ENCODE measurements around the gene INPP5D. TPM values are rescaled to one million over a fixed set of nuclear protein-coding genes. Genes with fewer than 3 reads are reported as not detected.

The INPP5D gene
- total and polyA plus RNA-seq, 3 experiments from 2014 or later = 49.3 to 146 (median 51.0) TPM

GRCh38 chr2:233101816-233102215 lies 41.7 kb downstream of the INPP5D start:
- H3K4me3 Mint-ChIP-seq = peak overlapping the region in 3 of 7 donors; percentile 9 to 52 (median 44)

GRCh38 chr2:233105156-233105895 lies 45.2 kb downstream of the INPP5D start:
- H3K36me3 ChIP-seq (ENCODE audit: insufficient read depth, low read length) = no peaks in the 10 kb centered on the region
- H3K9me3 Mint-ChIP-seq = no peaks in the 10 kb centered on the region
- H3K27me3 ChIP-seq (ENCODE audit: insufficient read depth, low read length, poor library complexity, severe bottlenecking) = no peaks in the 10 kb centered on the region
- H3K4me1 Mint-ChIP-seq = peaks cover 77 to 86% (median 84%) of the 10 kb centered on the region in 3 donors
- DNase-seq = peak in 1 of 5 donors; percentile 36
- peaks cover 8 to 45% (median 10%) of the 10 kb centered on the region in 3 donors for H3K36me3 Mint-ChIP-seq
- POLR2A ChIA-PET = no interaction called here
- peaks cover 73% of the 10 kb centered on the region for H3K4me1 ChIP-seq (ENCODE audit: insufficient read depth, low read length)
- peaks cover 0 to 1% of the 10 kb centered on the region in 2 donors for H3K27me3 Mint-ChIP-seq
- no peak overlapping the region for H3K4me3 ChIP-seq (ENCODE audit: low read length)
- peak overlapping the region in 1 of 7 donors; percentile 5 for H3K4me3 Mint-ChIP-seq
- peak overlapping the region; percentile 55 to 94 (median 80) for H3K27ac Mint-ChIP-seq
- H3K9me3 ChIP-seq (ENCODE audit: low read length) = no peaks in the 10 kb centered on the region
- H3K27ac ChIP-seq (ENCODE audit: low read depth, low read length) = no peak overlapping the region
- CTCF ChIA-PET = interaction anchor here (4.1 kb wide), 1 partner anchor 51 kb away, joined by 12 read pairs; no protein-coding TSS in a partner anchor

More at GRCh38 chr2:233101816-233102215, 41.7 kb downstream of the INPP5D start:
- Mint-ChIP-seq H3K9me3 (no peaks in the 10 kb centered on the region), H3K4me1 (peaks cover 84 to 91% (median 91%) of the 10 kb centered on the region in 3 donors), H3K36me3 (peaks cover 13 to 53% (median 13%) of the 10 kb centered on the region in 3 donors), H3K27ac (peak overlapping the region in 7 of 8 donors; percentile 43 to 89 (median 65)), H3K27me3 (peaks cover 0 to 1% of the 10 kb centered on the region in 2 donors)
- Histone ChIP-seq H3K4me3 (ENCODE audit: low read length) (no peak overlapping the region), H3K27ac (ENCODE audit: low read depth, low read length) (no peak overlapping the region), H3K27me3 (ENCODE audit: insufficient read depth, low read length, poor library complexity, severe bottlenecking) (no peaks in the 10 kb centered on the region), H3K36me3 (ENCODE audit: insufficient read depth, low read length) (no peaks in the 10 kb centered on the region), H3K4me1 (ENCODE audit: insufficient read depth, low read length) (peaks cover 63% of the 10 kb centered on the region), H3K9me3 (ENCODE audit: low read length) (no peaks in the 10 kb centered on the region)
- ChIA-PET POLR2A (interaction anchor here (0.6 to 1.6 kb wide), 2 partner anchors 18 to 141 kb away, joined by 10 read pairs; no protein-coding TSS in a partner anchor), CTCF (interaction anchor here (2.2 to 5.2 kb wide), 3 partner anchors 10 to 47 kb away, joined by 6 to 34 read pairs (median 14); partner anchors contain the start of gene INPP5D)
- DNase-seq = no peak

GRCh38 chr2:233105930-233106329 lies 45.8 kb downstream of the INPP5D start:
- POLR2A ChIA-PET = interaction anchor here (0.8 kb wide), 1 partner anchor 45 kb away, joined by 3 read pairs; the partner anchor contains the start of gene INPP5D
- Histone ChIP-seq H3K27ac (ENCODE audit: low read depth, low read length) (no peak overlapping the region), H3K9me3 (ENCODE audit: low read length) (no peaks in the 10 kb centered on the region), H3K36me3 (ENCODE audit: insufficient read depth, low read length) (no peaks in the 10 kb centered on the region), H3K4me3 (ENCODE audit: low read length) (no peak overlapping the region), H3K27me3 (ENCODE audit: insufficient read depth, low read length, poor library complexity, severe bottlenecking) (no peaks in the 10 kb centered on the region), H3K4me1 (ENCODE audit: insufficient read depth, low read length) (peaks cover 69% of the 10 kb centered on the region)
- DNase-seq = no peak
- CTCF ChIA-PET = interaction anchor here (1.2 to 4.1 kb wide), 2 partner anchors 45 to 52 kb away, joined by 6 to 12 read pairs; partner anchors contain the start of gene INPP5D
- Mint-ChIP-seq H3K27ac (peak overlapping the region in 7 of 8 donors; percentile 2 to 87 (median 78)), H3K9me3 (no peaks in the 10 kb centered on the region), H3K4me1 (peaks cover 73 to 83% (median 82%) of the 10 kb centered on the region in 3 donors), H3K27me3 (peaks cover 0 to 1% of the 10 kb centered on the region in 2 donors), H3K4me3 (peak overlapping the region in 2 of 7 donors; percentile 3 to 5), H3K36me3 (peaks cover 5 to 43% (median 7%) of the 10 kb centered on the region in 3 donors)

- Mint-ChIP-seq H3K9me3 (no peaks in the 10 kb centered on the region), H3K36me3 (peaks cover 5 to 45% (median 7%) of the 10 kb centered on the region in 3 donors), H3K4me1 (peaks cover 73 to 86% (median 85%) of the 10 kb centered on the region in 3 donors), H3K4me3 (peak overlapping the region in 2 of 7 donors; percentile 3 to 54), H3K27ac (peak overlapping the region; percentile 53 to 96 (median 80)), H3K27me3 (peaks cover 0 to 1% of the 10 kb centered on the region in 2 donors)
- Histone ChIP-seq H3K4me1 (ENCODE audit: insufficient read depth, low read length) (peaks cover 63% of the 10 kb centered on the region), H3K27ac (ENCODE audit: low read depth, low read length) (no peak overlapping the region), H3K27me3 (ENCODE audit: insufficient read depth, low read length, poor library complexity, severe bottlenecking) (no peaks in the 10 kb centered on the region), H3K9me3 (ENCODE audit: low read length) (no peaks in the 10 kb centered on the region), H3K4me3 (ENCODE audit: low read length) (no peak overlapping the region), H3K36me3 (ENCODE audit: insufficient read depth, low read length) (no peaks in the 10 kb centered on the region)
- no peak for DNase-seq
- ChIA-PET POLR2A (no interaction called here), CTCF (interaction anchor here (1.2 to 4.1 kb wide), 2 partner anchors 46 to 53 kb away, joined by 6 to 12 read pairs; partner anchors contain the start of gene INPP5D)
Measured at GRCh38 chr2:233107011-233107410, 46.9 kb downstream of the INPP5D start.

- Mint-ChIP-seq H3K9me3 (no peaks in the 10 kb centered on the region), H3K4me3 (peak overlapping the region in 3 of 7 donors; percentile 3 to 44 (median 40)), H3K27ac (peak overlapping the region in 7 of 8 donors; percentile 53 to 96 (median 77)), H3K27me3 (peaks cover 0 to 1% of the 10 kb centered on the region in 2 donors), H3K4me1 (peaks cover 70 to 84% (median 83%) of the 10 kb centered on the region in 3 donors), H3K36me3 (peaks cover 5 to 41% (median 5%) of the 10 kb centered on the region in 3 donors)
- Histone ChIP-seq H3K27ac (ENCODE audit: low read depth, low read length) (no peak overlapping the region), H3K36me3 (ENCODE audit: insufficient read depth, low read length) (no peaks in the 10 kb centered on the region), H3K4me1 (ENCODE audit: insufficient read depth, low read length) (peaks cover 58% of the 10 kb centered on the region), H3K27me3 (ENCODE audit: insufficient read depth, low read length, poor library complexity, severe bottlenecking) (no peaks in the 10 kb centered on the region), H3K4me3 (ENCODE audit: low read length) (no peak overlapping the region), H3K9me3 (ENCODE audit: low read length) (no peaks in the 10 kb centered on the region)
- POLR2A ChIA-PET = no interaction called here
- CTCF ChIA-PET = interaction anchor here (0.8 to 4.1 kb wide), 3 partner anchors 9 to 477 kb away, joined by 3 to 12 read pairs (median 3); no protein-coding TSS in a partner anchor
- DNase-seq = no peak
Measured at GRCh38 chr2:233107831-233108300, 47.7 kb downstream of the INPP5D start.

- peak overlapping the region in 6 of 7 donors; percentile 4 to 83 (median 39) for H3K4me3 Mint-ChIP-seq
- ChIA-PET POLR2A (interaction anchor here (0.5 kb wide), 1 partner anchor 13 kb away, joined by 4 read pairs; no protein-coding TSS in a partner anchor), CTCF (interaction anchor here (0.8 to 4.1 kb wide), 4 partner anchors 10 to 55 kb away, joined by 3 to 12 read pairs (median 3); partner anchors contain the start of gene INPP5D)
- Histone ChIP-seq H3K9me3 (ENCODE audit: low read length) (no peaks in the 10 kb centered on the region), H3K27ac (ENCODE audit: low read depth, low read length) (no peak overlapping the region), H3K4me1 (ENCODE audit: insufficient read depth, low read length) (peaks cover 61% of the 10 kb centered on the region), H3K4me3 (ENCODE audit: low read length) (no peak overlapping the region), H3K27me3 (ENCODE audit: insufficient read depth, low read length, poor library complexity, severe bottlenecking) (no peaks in the 10 kb centered on the region), H3K36me3 (ENCODE audit: insufficient read depth, low read length) (no peaks in the 10 kb centered on the region)
- DNase-seq = no peak
- H3K27ac Mint-ChIP-seq = peak overlapping the region; percentile 10 to 96 (median 74)
- H3K4me1 Mint-ChIP-seq = peaks cover 74 to 88% (median 87%) of the 10 kb centered on the region in 3 donors
- peaks cover 1 to 42% (median 5%) of the 10 kb centered on the region in 3 donors for H3K36me3 Mint-ChIP-seq
- H3K27me3 Mint-ChIP-seq = no peaks in the 10 kb centered on the region
- H3K9me3 Mint-ChIP-seq = no peaks in the 10 kb centered on the region
Measured at GRCh38 chr2:233108611-233109490, 48.7 kb downstream of the INPP5D start.

- Mint-ChIP-seq H3K4me3 (no peak overlapping the region), H3K9me3 (no peaks in the 10 kb centered on the region), H3K4me1 (peaks cover 71 to 89% (median 86%) of the 10 kb centered on the region in 3 donors), H3K27me3 (no peaks in the 10 kb centered on the region), H3K27ac (peak overlapping the region in 2 of 8 donors; percentile 61 to 87), H3K36me3 (peaks cover 0 to 37% (median 0%) of the 10 kb centered on the region in 3 donors)
- H3K4me1 ChIP-seq (ENCODE audit: insufficient read depth, low read length) = peaks cover 59% of the 10 kb centered on the region
- POLR2A ChIA-PET = no interaction called here
- H3K27me3 ChIP-seq (ENCODE audit: insufficient read depth, low read length, poor library complexity, severe bottlenecking) = no peaks in the 10 kb centered on the region
- H3K4me3 ChIP-seq (ENCODE audit: low read length) = no peak overlapping the region
- H3K9me3 ChIP-seq (ENCODE audit: low read length) = no peaks in the 10 kb centered on the region
- DNase-seq = no peak
- no peaks in the 10 kb centered on the region for H3K36me3 ChIP-seq (ENCODE audit: insufficient read depth, low read length)
- H3K27ac ChIP-seq (ENCODE audit: low read depth, low read length) = no peak overlapping the region
- CTCF ChIA-PET = no interaction called here
Measured at GRCh38 chr2:233111427-233111826, 51.3 kb downstream of the INPP5D start.
